ENCODE data around the gene REEP3. TPM values are rescaled to one million over a fixed set of nuclear protein-coding genes. Genes with fewer than 3 reads are reported as not detected.

Gene REEP3
- total and polyA plus RNA-seq, 2 donors (not counting 1 experiment from before 2014, with no cell fraction given) = 2.2 to 8.8 TPM

GRCh38 chr10:63596924-63597323 is 75.7 kb downstream of the REEP3 start:
- Mint-ChIP-seq H3K4me1 (no peaks in the 10 kb centered on the region), H3K27ac (no peak overlapping the region), H3K4me3 (no peak overlapping the region), H3K27me3 (no peaks in the 10 kb centered on the region), H3K9me3 (ENCODE audit: insufficient read depth) (no peaks in the 10 kb centered on the region)
- Histone ChIP-seq H4K20me1 (ENCODE audit: control insufficient read depth, insufficient read depth, low read length, poor library complexity, severe bottlenecking) (no peaks in the 10 kb centered on the region), H3K27me3 (replicated peaks in 1 of 4; ENCODE audit: control extremely low read depth in 1 of 4, control insufficient read depth in 3 of 4, insufficient read depth in 4 of 4, low read length in 3 of 4) (no peaks in the 10 kb centered on the region), H3K4me2 (replicated peaks; ENCODE audit: low read depth, low read length, poor library complexity, severe bottlenecking) (no peak overlapping the region), H2AFZ (ENCODE audit: insufficient read depth, low read depth, low read length, poor library complexity, severe bottlenecking) (no peak overlapping the region), H3K79me2 (ENCODE audit: control insufficient read depth, insufficient read depth, low read length) (no peaks in the 10 kb centered on the region), H3K9me3 (ENCODE audit: control extremely low read depth in 1 of 3, control insufficient read depth in 2 of 3, insufficient read depth in 1 of 3, low read length in 2 of 3) (no peaks in the 10 kb centered on the region), H3K4me3 (ENCODE audit: control extremely low read depth in 1 of 5, extremely low read depth in 1 of 5, insufficient read depth in 1 of 5, low read depth in 2 of 5, low read length in 4 of 5) (no peak overlapping the region), H3K36me3 (replicated peaks in 1 of 2; ENCODE audit: control extremely low read depth in 1 of 2, control insufficient read depth in 1 of 2, extremely low read depth in 1 of 2, insufficient read depth in 2 of 2, low read length in 1 of 2) (peaks cover 0 to 4% of the 10 kb centered on the region in 2 experiments), H3K4me1 (ENCODE audit: control insufficient read depth in 2 of 2, insufficient read depth in 2 of 2, low read length in 2 of 2) (no peaks in the 10 kb centered on the region), H3K9ac (ENCODE audit: low read length) (no peak overlapping the region), H3K27ac (ENCODE audit: low read length in 2 of 2) (no peak overlapping the region)
- DNase-seq = no peak
- intact Hi-C loops (cut with micrococcal nuclease) = no loop called here
- ATAC-seq (ENCODE audit: low read depth) = no peak
- WGBS (ENCODE audit: insufficient coverage) = 67% methylated on average over 4 of the region's 4 CpGs
- TF ChIP-seq EZH2 (IDR thresholded peaks at IDR 0.05; ENCODE audit: borderline replicate concordance, insufficient read depth, low read depth, low read length, poor library complexity, severe bottlenecking) (no peak), CTCF (IDR thresholded peaks at IDR 0.05) (no peak)
- ChIA-PET POLR2A (no interaction called here), CTCF (no interaction called here)

- no peak overlapping the region for H3K4me2 ChIP-seq (replicated peaks; ENCODE audit: low read depth, low read length, poor library complexity, severe bottlenecking)
- H3K9me3 Mint-ChIP-seq (ENCODE audit: insufficient read depth) = no peaks in the 10 kb centered on the region
- no peaks in the 10 kb centered on the region for H3K9me3 ChIP-seq (ENCODE audit: control extremely low read depth in 1 of 3, control insufficient read depth in 2 of 3, insufficient read depth in 1 of 3, low read length in 2 of 3)
- no peak overlapping the region for H3K4me3 Mint-ChIP-seq
- peaks cover 11% of the 10 kb centered on the region in 2 donors for H3K4me1 ChIP-seq (ENCODE audit: control insufficient read depth in 2 of 2, insufficient read depth in 2 of 2, low read length in 2 of 2)
- no peak overlapping the region for H3K27ac ChIP-seq (ENCODE audit: low read length in 2 of 2)
- CTCF ChIA-PET = no interaction called here
- H3K9ac ChIP-seq (ENCODE audit: low read length) = no peak overlapping the region
- peaks cover 17% of the 10 kb centered on the region for H3K4me1 Mint-ChIP-seq
- no peaks in the 10 kb centered on the region for H3K27me3 ChIP-seq (replicated peaks in 1 of 4; ENCODE audit: control extremely low read depth in 1 of 4, control insufficient read depth in 3 of 4, insufficient read depth in 4 of 4, low read length in 3 of 4)
- DNase-seq (no peak), ATAC-seq (ENCODE audit: low read depth) (no peak)
- no peak overlapping the region for H3K4me3 ChIP-seq (ENCODE audit: control extremely low read depth in 1 of 5, extremely low read depth in 1 of 5, insufficient read depth in 1 of 5, low read depth in 2 of 5, low read length in 4 of 5)
- H3K27me3 Mint-ChIP-seq = no peaks in the 10 kb centered on the region
- H3K79me2 ChIP-seq (ENCODE audit: control insufficient read depth, insufficient read depth, low read length) = no peaks in the 10 kb centered on the region
- H3K27ac Mint-ChIP-seq = no peak overlapping the region
- no peak overlapping the region for H2AFZ ChIP-seq (ENCODE audit: insufficient read depth, low read depth, low read length, poor library complexity, severe bottlenecking)
- H4K20me1 ChIP-seq (ENCODE audit: control insufficient read depth, insufficient read depth, low read length, poor library complexity, severe bottlenecking) = no peaks in the 10 kb centered on the region
- intact Hi-C loops (cut with micrococcal nuclease) = no loop called here
- POLR2A ChIA-PET = no interaction called here
- TF ChIP-seq EZH2 (IDR thresholded peaks at IDR 0.05; ENCODE audit: borderline replicate concordance, insufficient read depth, low read depth, low read length, poor library complexity, severe bottlenecking) (no peak), CTCF (IDR thresholded peaks at IDR 0.05) (no peak)
- H3K36me3 ChIP-seq (replicated peaks in 1 of 2; ENCODE audit: control extremely low read depth in 1 of 2, control insufficient read depth in 1 of 2, extremely low read depth in 1 of 2, insufficient read depth in 2 of 2, low read length in 1 of 2) = peaks cover 0 to 4% of the 10 kb centered on the region in 2 experiments
- 100% methylated on average over 1 of the region's 1 CpG for WGBS (ENCODE audit: insufficient coverage)
Measured at GRCh38 chr10:63600540-63600939, 79.3 kb downstream of the REEP3 start.

Data from B cell (primary cell).